RWPE2 (cell line): ENCODE measurements around the gene ITGA11.

ENCODE experiments used
- ATAC-seq: fragments of 200-7000 bp; cut with Tn5 transposase; 3 replicates; pipeline ENCODE4 v1.9.1; 2021; ENCODE audit warnings: low read depth
- DNase-seq: peaks from one replicate; pipeline ENCODE4 v3.0.0-alpha.2; 2020; ENCODE audit warnings: low spot score
- H3K27ac ChIP-seq: fragments of 450-650 bp; 2 replicates; pipeline ENCODE4 v1.5.1; 2017; ENCODE audit warnings: mild to moderate bottlenecking; ENCODE audit not compliant: poor library complexity, severe bottlenecking
- H3K27me3 ChIP-seq: fragments of 250-450 bp; sonication (Bioruptor Pico); 2 replicates; pipeline ENCODE4 v1.5.1; 2021; ENCODE audit warnings: mild to moderate bottlenecking, moderate library complexity; ENCODE audit not compliant: insufficient read depth, poor library complexity, severe bottlenecking
- H3K36me3 ChIP-seq: fragments of 250-450 bp; sonication (Bioruptor Pico); 2 replicates; pipeline ENCODE4 v1.5.1; 2020; ENCODE audit warnings: low read depth, mild to moderate bottlenecking, moderate library complexity
- H3K4me1 ChIP-seq: fragments of 250-450 bp; sonication (Bioruptor Pico); 2 replicates; pipeline ENCODE4 v1.5.1; 2021; ENCODE audit warnings: mild to moderate bottlenecking, moderate library complexity; ENCODE audit not compliant: insufficient read depth, poor library complexity, severe bottlenecking
- H3K4me3 ChIP-seq: fragments of 250-450 bp; sonication (Bioruptor Pico); 2 replicates; pipeline ENCODE4 v1.5.1; 2021; ENCODE audit warnings: mild to moderate bottlenecking, moderate library complexity; ENCODE audit not compliant: severe bottlenecking
- H3K9me3 ChIP-seq: fragments of 250-450 bp; sonication (Bioruptor Pico); 2 replicates; pipeline ENCODE4 v1.5.1; 2021; ENCODE audit warnings: mild to moderate bottlenecking, moderate library complexity; ENCODE audit not compliant: severe bottlenecking
- CTCF ChIP-seq: fragments of 450-650 bp; IDR thresholded peaks from one replicate; pipeline ENCODE4 v1.5.1; 2017; ENCODE audit warnings: mild to moderate bottlenecking, moderate library complexity; ENCODE audit not compliant: poor library complexity, severe bottlenecking

The ITGA11 gene

GRCh38 chr15:68385671-68386586 is 46.0 kb downstream of the ITGA11 start:
- ATAC-seq (no peak), DNase-seq (peak; percentile 51)
- Histone ChIP-seq H3K27me3 (no peaks in the 10 kb centered on the region), H3K27ac (no peak overlapping the region), H3K9me3 (no peaks in the 10 kb centered on the region), H3K4me1 (peaks cover 15% of the 10 kb centered on the region), H3K4me3 (no peak overlapping the region), H3K36me3 (no peaks in the 10 kb centered on the region)
- no peak for TF ChIP-seq CTCF

GRCh38 chr15:68385240-68385561 is 46.8 kb downstream of the ITGA11 start:
- H3K4me1 ChIP-seq = peaks cover 8% of the 10 kb centered on the region
- no peak for TF ChIP-seq CTCF
- DNase-seq = peak; percentile 45
- no peak overlapping the region for H3K27ac ChIP-seq
- no peaks in the 10 kb centered on the region for H3K27me3 ChIP-seq
- no peak overlapping the region for H3K4me3 ChIP-seq
- ATAC-seq = no peak
- no peaks in the 10 kb centered on the region for H3K36me3 ChIP-seq
- H3K9me3 ChIP-seq = no peaks in the 10 kb centered on the region

- Histone ChIP-seq H3K9me3 (no peaks in the 10 kb centered on the region), H3K4me3 (no peak overlapping the region), H3K4me1 (peaks cover 6% of the 10 kb centered on the region), H3K36me3 (no peaks in the 10 kb centered on the region), H3K27ac (peak overlapping the region; percentile 4), H3K27me3 (no peaks in the 10 kb centered on the region)
- DNase-seq = peak; percentile 49
- no peak for TF ChIP-seq CTCF
- peak; percentile 90 for ATAC-seq
Measured at GRCh38 chr15:68384451-68385239, 47.3 kb downstream of the ITGA11 start.

GRCh38 chr15:68383161-68384074 is 48.5 kb downstream of the ITGA11 start:
- Histone ChIP-seq H3K27ac (no peak overlapping the region), H3K36me3 (no peaks in the 10 kb centered on the region), H3K4me3 (no peak overlapping the region), H3K4me1 (peaks cover 6% of the 10 kb centered on the region), H3K27me3 (no peaks in the 10 kb centered on the region), H3K9me3 (no peaks in the 10 kb centered on the region)
- ATAC-seq (no peak), DNase-seq (no peak)
- peak; percentile 90 for TF ChIP-seq CTCF
